ENCODE measurements around the gene SCGB1D4. TPM values are rescaled to one million over a fixed set of nuclear protein-coding genes. Genes with fewer than 3 reads are reported as not detected.

The SCGB1D4 gene
- total RNA-seq: not detected

GRCh38 chr11:62298975-62299374 is at the start of gene SCGB1D4:
TSS of gene SCGB1D4 (minus strand) at chr11:62299075. CDS start at chr11:62299010, 65 bp downstream.

GRCh38 chr11:62337303-62338181 is 38.7 kb upstream of the SCGB1D4 start, which contains the start of gene ASRGL1:
TSS of gene ASRGL1 (plus strand) at chr11:62337448. CDS start at chr11:62337978, 530 bp downstream.

GRCh38 chr11:62269654-62270278 is 29.1 kb downstream of the SCGB1D4 start, which contains the start of gene SCGB2A2:
TSS of gene SCGB2A2 (plus strand) at chr11:62270158. CDS start at chr11:62270217, 59 bp downstream.

Other genes with a start within 250 kb of the SCGB1D4 start
- 100 to 1,000 TPM in 1 of 2 donors, 10 to 100 TPM in 1; 93.9 to 129 TPM for gene INCENP, start 175.1 kb downstream of the SCGB1D4 start, total RNA-seq
- not detected for gene SCGB1D1, start 108.9 kb downstream of the SCGB1D4 start, total RNA-seq
- gene SCGB2A1, start 90.4 kb downstream of the SCGB1D4 start, total RNA-seq: not detected
- gene SCGB1D2, start 56.8 kb downstream of the SCGB1D4 start, total RNA-seq: not detected
- not detected for gene SCGB2A2, start 28.9 kb downstream of the SCGB1D4 start, total RNA-seq
- 1 to 10 TPM; 2.1 to 4.3 TPM for gene ASRGL1, start 38.4 kb upstream of the SCGB1D4 start, total RNA-seq
- not detected for gene SCGB1A1, start 120.0 kb upstream of the SCGB1D4 start, total RNA-seq
- gene AHNAK, start 247.7 kb upstream of the SCGB1D4 start, total RNA-seq: 100 to 1,000 TPM; 261 to 266 TPM